Neural progenitor cell (in vitro differentiated cells): ENCODE measurements around the gene PCCA. TPM values are rescaled to one million over a fixed set of nuclear protein-coding genes. Genes with fewer than 3 reads are reported as not detected.
A peak's percentile ranks its signal among the peaks of the same experiment; 100 is the strongest.
"Not testable (repeated sequence)": the region's sequence is repeated elsewhere in the genome, so short reads cannot be mapped to it uniquely, and the experiment has no call there.

Experiments used
- DNase-seq: peaks from one replicate; pipeline ENCODE4 v3.0.0-alpha.2; 2016; ENCODE audit warnings: low spot score
- H2AFZ ChIP-seq: fragments of 200-600 bp; sonication (generic); replicated peaks from 2 replicates; pipeline ENCODE4 v1.6.1; 2016; ENCODE audit warnings: antibody characterized with exemption
- H3F3A ChIP-seq: fragments of 200-600 bp; sonication (generic); 2 replicates; pipeline ENCODE4 v1.6.1; 2016; ENCODE audit warnings: antibody characterized with exemption, low read depth
- H3K27ac ChIP-seq: fragments of 200-600 bp; sonication (generic); 2 replicates; pipeline ENCODE4 v1.5.1; 2016; ENCODE audit warnings: mild to moderate bottlenecking
- H3K27me3 ChIP-seq: fragments of 200-600 bp; sonication (generic); 2 replicates; pipeline ENCODE4 v1.6.1; 2016; ENCODE audit warnings: mild to moderate bottlenecking, moderate library complexity
- H3K36me3 ChIP-seq: fragments of 200-600 bp; sonication (generic); 2 replicates; pipeline ENCODE4 v1.5.1; 2016
- H3K4me1 ChIP-seq: fragments of 200-600 bp; sonication (generic); 2 replicates; pipeline ENCODE4 v1.6.1; 2016; ENCODE audit warnings: mixed run types
- H3K4me2 ChIP-seq: fragments of 200-600 bp; sonication (generic); 2 replicates; pipeline ENCODE4 v1.6.1; 2016
- H3K4me3 ChIP-seq: fragments of 200-600 bp; sonication (generic); 2 replicates; pipeline ENCODE4 v1.5.1; 2016
- H3K79me2 ChIP-seq: fragments of 200-600 bp; sonication (generic); 2 replicates; pipeline ENCODE4 v1.6.1; 2016; ENCODE audit warnings: low read depth
- H3K9ac ChIP-seq: fragments of 200-600 bp; sonication (generic); 2 replicates; pipeline ENCODE4 v1.6.1; 2016
- H3K9me3 ChIP-seq: fragments of 200-600 bp; sonication (generic); 2 replicates; pipeline ENCODE4 v1.5.1; 2016; ENCODE audit warnings: low read depth
- H4K20me1 ChIP-seq: fragments of 200-600 bp; sonication (generic); 2 replicates; pipeline ENCODE4 v1.6.1; 2016; ENCODE audit warnings: low read depth
- H3K27ac Mint-ChIP-seq: 3 replicates; pipeline ENCODE4 v1.8.0; 2021; ENCODE audit warnings: mixed read lengths
- H3K27me3 Mint-ChIP-seq: 2 replicates; pipeline ENCODE4 v1.8.0; 2022; ENCODE audit warnings: low read depth, mild to moderate bottlenecking, inconsistent platforms, moderate library complexity, mixed read lengths; ENCODE audit not compliant: insufficient read depth
- H3K36me3 Mint-ChIP-seq: 3 replicates; pipeline ENCODE4 v1.8.0; 2021; ENCODE audit warnings: mixed read lengths
- H3K4me1 Mint-ChIP-seq: 3 replicates; pipeline ENCODE4 v1.8.0; 2021; ENCODE audit warnings: mixed read lengths
- H3K4me3 Mint-ChIP-seq: 3 replicates; pipeline ENCODE4 v1.8.0; 2021; ENCODE audit warnings: mild to moderate bottlenecking, moderate library complexity, mixed read lengths
- H3K9me3 Mint-ChIP-seq: 3 replicates; pipeline ENCODE4 v1.8.0; 2020; ENCODE audit warnings: mixed read lengths
- CTCF ChIP-seq: fragments of 200-600 bp; sonication (generic); IDR thresholded peaks from 2 replicates; pipeline ENCODE4 v1.5.1; 2017; ENCODE audit warnings: antibody characterized with exemption, mild to moderate bottlenecking
- EZH2 ChIP-seq: fragments of 200-600 bp; sonication (generic); IDR thresholded peaks from 2 replicates; pipeline ENCODE4 v1.6.1; 2017; ENCODE audit warnings: antibody characterized with exemption, mild to moderate bottlenecking, moderate library complexity
- EZH2phosphoT487 ChIP-seq: fragments of 200-600 bp; sonication (generic); IDR thresholded peaks from 2 replicates; pipeline ENCODE4 v1.6.1; 2017; ENCODE audit warnings: antibody characterized with exemption
- total RNA-seq: library from RNA; depleted of rRNA; stranded (reverse); fragments of >200 nt; gene quantifications from 2 replicates; pipeline ENCODE4 v1.2.3, GENCODE V29; 2015; ENCODE audit warnings: low replicate concordance

Gene PCCA
- total RNA-seq, 1 donor from 2014 or later = 60.6 TPM

- H3K27me3 Mint-ChIP-seq = no peaks in the 10 kb centered on the region
- Histone ChIP-seq H3K4me3 (no peak overlapping the region), H3K9me3 (peaks cover 5% of the 10 kb centered on the region), H3F3A (no peaks in the 10 kb centered on the region), H3K4me1 (no peaks in the 10 kb centered on the region), H4K20me1 (no peaks in the 10 kb centered on the region), H3K27me3 (no peaks in the 10 kb centered on the region), H3K4me2 (no peak overlapping the region), H3K36me3 (peaks cover 8% of the 10 kb centered on the region), H3K27ac (no peak overlapping the region), H2AFZ (no peak overlapping the region), H3K79me2 (no peaks in the 10 kb centered on the region), H3K9ac (no peak overlapping the region)
- peaks cover 41% of the 10 kb centered on the region for H3K9me3 Mint-ChIP-seq
- no peak overlapping the region for H3K4me3 Mint-ChIP-seq
- peaks cover 42% of the 10 kb centered on the region for H3K36me3 Mint-ChIP-seq
- H3K27ac Mint-ChIP-seq = peak overlapping the region; percentile 17
- H3K4me1 Mint-ChIP-seq = peaks cover 7% of the 10 kb centered on the region
- DNase-seq = no peak
- TF ChIP-seq EZH2phosphoT487 (no peak), CTCF (no peak), EZH2 (no peak)
Measured at GRCh38 chr13:100381595-100382224, 292.8 kb downstream of the PCCA start.

- Histone ChIP-seq H3K36me3 (peaks cover 8% of the 10 kb centered on the region), H3F3A (no peaks in the 10 kb centered on the region), H2AFZ (no peak overlapping the region), H3K4me3 (no peak overlapping the region), H3K27ac (no peak overlapping the region), H3K4me1 (no peaks in the 10 kb centered on the region), H3K27me3 (no peaks in the 10 kb centered on the region), H3K4me2 (no peak overlapping the region), H3K9me3 (peaks cover 4% of the 10 kb centered on the region), H4K20me1 (no peaks in the 10 kb centered on the region), H3K9ac (no peak overlapping the region), H3K79me2 (no peaks in the 10 kb centered on the region)
- Mint-ChIP-seq H3K4me3 (no peak overlapping the region), H3K27ac (no peak overlapping the region), H3K36me3 (peaks cover 41% of the 10 kb centered on the region), H3K4me1 (peaks cover 7% of the 10 kb centered on the region), H3K27me3 (no peaks in the 10 kb centered on the region), H3K9me3 (peaks cover 34% of the 10 kb centered on the region)
- TF ChIP-seq EZH2 = no peak
- TF ChIP-seq EZH2phosphoT487 = no peak
- no peak for TF ChIP-seq CTCF
- DNase-seq = no peak
Measured at GRCh38 chr13:100382785-100383184, 293.9 kb downstream of the PCCA start.

GRCh38 chr13:100387416-100387815 is 298.5 kb downstream of the PCCA start:
- Mint-ChIP-seq H3K27ac (no peak overlapping the region), H3K27me3 (no peaks in the 10 kb centered on the region), H3K4me1 (peaks cover 6% of the 10 kb centered on the region), H3K9me3 (peaks cover 1% of the 10 kb centered on the region), H3K36me3 (peaks cover 7% of the 10 kb centered on the region), H3K4me3 (no peak overlapping the region)
- Histone ChIP-seq H3K36me3 (no peaks in the 10 kb centered on the region), H3K27me3 (no peaks in the 10 kb centered on the region), H3K9ac (no peak overlapping the region), H4K20me1 (no peaks in the 10 kb centered on the region), H3F3A (no peaks in the 10 kb centered on the region), H3K9me3 (no peaks in the 10 kb centered on the region), H3K4me2 (no peak overlapping the region), H3K79me2 (no peaks in the 10 kb centered on the region), H3K27ac (no peak overlapping the region), H3K4me1 (no peaks in the 10 kb centered on the region), H2AFZ (no peak overlapping the region), H3K4me3 (no peak overlapping the region)
- DNase-seq = no peak
- TF ChIP-seq CTCF = no peak

GRCh38 chr13:100388150-100388549 is 299.3 kb downstream of the PCCA start:
- not testable (repeated sequence) for H3K27me3 ChIP-seq, H4K20me1 ChIP-seq, H3K27me3 Mint-ChIP-seq

More at GRCh38 chr13:100388150-100388549, 299.3 kb downstream of the PCCA start:
- not testable (repeated sequence) for H3K9me3 Mint-ChIP-seq, H3K4me3 Mint-ChIP-seq, H3K27ac Mint-ChIP-seq, H3K9ac ChIP-seq, H3K4me1 ChIP-seq, H3K9me3 ChIP-seq, H3K4me3 ChIP-seq, H3K79me2 ChIP-seq, H3K36me3 ChIP-seq, H3K27ac ChIP-seq, H2AFZ ChIP-seq, H3F3A ChIP-seq, DNase-seq, H3K4me2 ChIP-seq, H3K36me3 Mint-ChIP-seq
- H3K4me1 Mint-ChIP-seq = peaks cover 12% of the 10 kb centered on the region
